NCI-H1105 treated with DMSO at 0.1 percent for 48 hours (cell line): ENCODE measurements around the gene BRD9.
"Not testable (repeated sequence)": the region's sequence is repeated elsewhere in the genome, so short reads cannot be mapped to it uniquely, and the experiment has no call there.

ENCODE experiments used
- DNase-seq: peaks from one replicate; lab custom pipeline; 2025; lab: John Stamatoyannopoulos, UW

Gene BRD9

GRCh38 chr5:843926-844325 is 48.7 kb downstream of the BRD9 start:
- not testable (repeated sequence) for DNase-seq

GRCh38 chr5:843371-843770 is 49.2 kb downstream of the BRD9 start:
- DNase-seq: not testable (repeated sequence)

- not testable (repeated sequence) for DNase-seq
These were observed 50.0 kb downstream of the BRD9 start for GRCh38 chr5:842402-843221.

- not testable (repeated sequence) for DNase-seq
These were observed 50.8 kb downstream of the BRD9 start for GRCh38 chr5:841531-842401.

DNA sequence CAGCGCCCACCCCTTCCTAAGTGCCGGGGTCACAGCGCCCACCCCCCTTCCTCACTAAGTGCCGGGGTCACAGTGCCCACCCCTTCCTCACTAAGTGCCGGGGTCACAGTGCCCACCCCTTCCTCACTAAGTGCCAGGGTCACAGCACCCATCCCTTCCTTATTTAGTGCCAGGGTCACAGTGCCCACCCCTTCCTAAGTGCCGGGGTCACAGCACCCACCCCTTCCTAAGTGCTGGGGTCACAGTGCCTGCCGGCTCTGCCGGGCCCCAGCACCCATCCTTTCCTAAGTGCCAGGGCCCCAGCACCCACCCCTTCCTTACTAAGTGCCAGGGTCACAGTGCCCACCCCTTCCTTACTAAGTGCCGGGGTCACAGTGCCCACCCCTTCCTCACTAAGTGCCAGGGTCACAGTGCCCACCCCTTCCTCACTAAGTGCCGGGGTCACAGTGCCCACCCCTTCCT is 51.6 kb downstream of the BRD9 start:
- not testable (repeated sequence) for DNase-seq

GRCh38 chr5:840118-840973 is 52.3 kb downstream of the BRD9 start:
- not testable (repeated sequence) for DNase-seq

GRCh38 chr5:838431-838851 is 54.2 kb downstream of the BRD9 start:
- not testable (repeated sequence) for DNase-seq

DNA sequence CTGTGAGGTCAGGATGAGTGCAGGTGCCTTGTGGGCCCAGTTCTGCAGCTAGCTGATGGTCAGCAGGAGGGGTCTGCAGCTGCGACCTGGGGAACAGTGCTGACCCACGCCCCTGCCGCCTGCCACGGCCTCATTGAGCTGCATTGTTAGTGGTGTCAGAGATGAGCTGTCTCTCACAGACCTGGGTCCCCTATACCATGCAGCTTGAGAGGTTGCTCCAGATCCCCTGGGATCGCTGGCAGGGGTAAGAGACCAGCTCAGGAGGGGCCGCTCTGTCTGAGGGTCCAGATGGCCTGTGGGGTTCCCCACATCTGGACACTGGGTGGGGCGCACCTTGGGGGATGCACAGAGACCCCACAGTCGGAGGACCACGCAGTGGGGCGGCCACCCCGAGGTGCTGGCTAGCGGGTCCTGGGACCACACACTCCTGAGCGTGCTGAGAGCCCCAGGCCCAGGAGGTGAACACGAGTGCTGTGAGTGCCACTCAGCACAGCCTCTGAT is 54.9 kb downstream of the BRD9 start:
- DNase-seq: not testable (repeated sequence)

DNA sequence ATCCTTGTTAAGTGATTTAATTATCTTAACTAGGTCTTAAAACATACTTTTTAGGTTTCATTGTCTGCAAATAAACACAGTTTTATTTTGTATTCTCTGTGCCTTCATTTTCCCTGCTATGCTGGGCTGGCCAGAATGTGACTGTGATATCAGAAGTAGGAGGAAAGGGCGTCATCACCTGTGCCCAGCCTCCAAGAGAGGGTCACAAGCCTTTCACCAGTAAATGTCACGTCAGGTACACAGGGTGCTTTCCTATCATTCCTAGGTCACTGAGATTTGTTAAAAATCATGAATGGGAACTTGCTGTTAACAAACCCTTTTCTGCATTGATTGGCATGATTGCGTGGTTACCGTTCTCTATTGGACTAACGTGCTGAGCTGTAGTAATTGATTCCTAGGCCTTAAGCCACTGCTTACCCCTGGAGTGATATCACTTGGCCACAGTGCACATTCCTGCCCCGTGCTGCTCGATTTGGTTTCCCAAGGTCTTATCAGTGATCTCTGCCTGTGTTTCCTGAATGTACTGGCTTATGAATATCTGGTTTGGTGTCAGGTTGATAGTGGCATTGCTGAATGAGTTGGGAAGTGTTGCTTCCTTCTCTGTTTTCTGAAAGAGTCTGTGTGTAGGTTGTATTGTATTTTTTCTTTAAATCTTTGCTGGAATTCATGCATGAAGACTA is 56.5 kb downstream of the BRD9 start:
- not testable (repeated sequence) for DNase-seq

- not testable (repeated sequence) for DNase-seq
These were observed 58.6 kb downstream of the BRD9 start for GRCh38 chr5:834013-834412.

GRCh38 chr5:828194-828593 is 64.4 kb downstream of the BRD9 start:
- DNase-seq: not testable (repeated sequence)

- DNase-seq: not testable (repeated sequence)
These were observed 67.1 kb downstream of the BRD9 start for GRCh38 chr5:825544-825943.

GRCh38 chr5:821504-821903 is 71.1 kb downstream of the BRD9 start:
- no peak for DNase-seq

- DNase-seq: no peak
These were observed 72.4 kb downstream of the BRD9 start for GRCh38 chr5:820245-820644.

- no peak for DNase-seq
These were observed 73.5 kb downstream of the BRD9 start for GRCh38 chr5:819078-819477.

DNA sequence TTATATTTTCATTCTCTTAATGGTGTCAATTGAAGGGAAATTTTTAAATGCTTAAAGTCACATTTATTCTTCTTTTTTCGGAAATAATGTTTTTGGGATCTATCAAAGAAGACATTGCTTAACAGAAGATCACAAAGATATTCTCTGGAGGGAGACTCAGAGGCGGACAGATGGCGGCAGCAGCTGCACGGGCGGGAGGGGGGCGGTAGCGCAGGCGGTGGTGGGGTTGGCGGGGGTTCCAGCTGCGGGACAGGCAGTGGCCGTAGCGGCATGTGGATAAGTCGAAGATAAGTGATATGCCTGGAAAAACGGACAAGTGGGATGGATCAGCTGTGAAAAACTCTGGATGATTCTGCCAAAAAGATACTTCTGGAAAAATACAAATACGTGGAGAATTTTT is 76.4 kb downstream of the BRD9 start:
- DNase-seq: no peak

GRCh38 chr5:815449-815848 is 77.2 kb downstream of the BRD9 start:
- DNase-seq: no peak
